IMR-90 (cell line): ENCODE measurements around the gene GJC3.

Experiments
- FOS ChIP-seq: fragments of 150-350 bp; IDR thresholded peaks from 2 replicates; pipeline ENCODE4 v1.6.1; 2016; ENCODE audit warnings: low read depth, low read length
- POLR2A ChIP-seq: IDR thresholded peaks from 2 replicates; pipeline ENCODE4 v1.6.1; 2012; ENCODE audit warnings: mild to moderate bottlenecking, low read depth, low read length
- RFX5 ChIP-seq: IDR thresholded peaks from 2 replicates; pipeline ENCODE4 v1.8.0; 2012; ENCODE audit warnings: low read depth, mild to moderate bottlenecking, low read length, moderate library complexity
- SMC3 ChIP-seq: fragments of 150-350 bp; IDR thresholded peaks from 2 replicates; pipeline ENCODE4 v1.6.1; 2016; ENCODE audit warnings: low read depth, mild to moderate bottlenecking, antibody characterized with exemption, low read length, moderate library complexity
- TF ChIP-seq, protein P1 (sequence below): conservative IDR thresholded peaks from 2 replicates; pipeline ENCODE4 v1.5.1; 2012; ENCODE audit warnings: mild to moderate bottlenecking, low read depth, low read length, improper control_type of control experiment
- TF ChIP-seq, protein P2 (sequence below): fragments of 150-350 bp; IDR thresholded peaks from 2 replicates; pipeline ENCODE4 v1.6.1; 2016; ENCODE audit warnings: low read depth, mild to moderate bottlenecking, low read length, moderate library complexity, borderline replicate concordance
- TF ChIP-seq, protein P3 (sequence below): fragments of 150-350 bp; IDR thresholded peaks from 2 replicates; pipeline ENCODE4 v1.6.1; 2017; ENCODE audit warnings: mild to moderate bottlenecking, antibody characterized with exemption, low read length, low read depth

DNA sequence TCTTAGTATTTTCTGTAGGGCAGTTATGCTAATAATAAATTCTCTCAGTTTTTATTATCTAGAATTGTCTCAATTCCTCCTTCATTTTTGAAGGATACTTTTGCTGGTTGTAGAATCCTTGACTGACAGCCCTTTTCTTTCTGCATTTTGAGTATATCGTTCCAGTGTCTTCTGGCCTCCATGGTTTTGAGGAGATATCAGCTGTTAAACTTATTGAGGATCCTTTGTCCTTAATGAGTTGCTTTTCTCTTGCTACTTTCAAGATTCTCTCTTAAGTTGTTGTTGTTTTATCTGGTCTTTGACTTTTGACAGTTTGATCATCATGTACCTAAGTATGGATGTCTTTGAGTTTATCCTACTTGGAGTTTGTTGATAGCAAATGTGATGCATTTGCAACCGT is 8.9 kb upstream of the GJC3 start:
- TF ChIP-seq, protein P1, sequence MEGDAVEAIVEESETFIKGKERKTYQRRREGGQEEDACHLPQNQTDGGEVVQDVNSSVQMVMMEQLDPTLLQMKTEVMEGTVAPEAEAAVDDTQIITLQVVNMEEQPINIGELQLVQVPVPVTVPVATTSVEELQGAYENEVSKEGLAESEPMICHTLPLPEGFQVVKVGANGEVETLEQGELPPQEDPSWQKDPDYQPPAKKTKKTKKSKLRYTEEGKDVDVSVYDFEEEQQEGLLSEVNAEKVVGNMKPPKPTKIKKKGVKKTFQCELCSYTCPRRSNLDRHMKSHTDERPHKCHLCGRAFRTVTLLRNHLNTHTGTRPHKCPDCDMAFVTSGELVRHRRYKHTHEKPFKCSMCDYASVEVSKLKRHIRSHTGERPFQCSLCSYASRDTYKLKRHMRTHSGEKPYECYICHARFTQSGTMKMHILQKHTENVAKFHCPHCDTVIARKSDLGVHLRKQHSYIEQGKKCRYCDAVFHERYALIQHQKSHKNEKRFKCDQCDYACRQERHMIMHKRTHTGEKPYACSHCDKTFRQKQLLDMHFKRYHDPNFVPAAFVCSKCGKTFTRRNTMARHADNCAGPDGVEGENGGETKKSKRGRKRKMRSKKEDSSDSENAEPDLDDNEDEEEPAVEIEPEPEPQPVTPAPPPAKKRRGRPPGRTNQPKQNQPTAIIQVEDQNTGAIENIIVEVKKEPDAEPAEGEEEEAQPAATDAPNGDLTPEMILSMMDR, result no peak
- TF ChIP-seq SMC3 (no peak), RFX5 (no peak), POLR2A (no peak), FOS (no peak)
- TF ChIP-seq, protein P2, sequence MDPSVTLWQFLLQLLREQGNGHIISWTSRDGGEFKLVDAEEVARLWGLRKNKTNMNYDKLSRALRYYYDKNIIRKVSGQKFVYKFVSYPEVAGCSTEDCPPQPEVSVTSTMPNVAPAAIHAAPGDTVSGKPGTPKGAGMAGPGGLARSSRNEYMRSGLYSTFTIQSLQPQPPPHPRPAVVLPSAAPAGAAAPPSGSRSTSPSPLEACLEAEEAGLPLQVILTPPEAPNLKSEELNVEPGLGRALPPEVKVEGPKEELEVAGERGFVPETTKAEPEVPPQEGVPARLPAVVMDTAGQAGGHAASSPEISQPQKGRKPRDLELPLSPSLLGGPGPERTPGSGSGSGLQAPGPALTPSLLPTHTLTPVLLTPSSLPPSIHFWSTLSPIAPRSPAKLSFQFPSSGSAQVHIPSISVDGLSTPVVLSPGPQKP, result no peak
- TF ChIP-seq, protein P3, sequence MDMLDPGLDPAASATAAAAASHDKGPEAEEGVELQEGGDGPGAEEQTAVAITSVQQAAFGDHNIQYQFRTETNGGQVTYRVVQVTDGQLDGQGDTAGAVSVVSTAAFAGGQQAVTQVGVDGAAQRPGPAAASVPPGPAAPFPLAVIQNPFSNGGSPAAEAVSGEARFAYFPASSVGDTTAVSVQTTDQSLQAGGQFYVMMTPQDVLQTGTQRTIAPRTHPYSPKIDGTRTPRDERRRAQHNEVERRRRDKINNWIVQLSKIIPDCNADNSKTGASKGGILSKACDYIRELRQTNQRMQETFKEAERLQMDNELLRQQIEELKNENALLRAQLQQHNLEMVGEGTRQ, result no peak
